Stimulated activated CD8-positive, alpha-beta memory T cell treated with anti-CD3 and anti-CD28 coated beads, Interleukin-15, amount 100 ng/mL, for 24 hours (primary cell): Measurements from ENCODE around the gene NRXN2.
"Not testable (repeated sequence)": the region's sequence is repeated elsewhere in the genome, so short reads cannot be mapped to it uniquely, and the experiment has no call there.

Experiments
- DNase-seq: peaks from one replicate; pipeline ENCODE4 v3.0.0-alpha.2; 2020; ENCODE audit warnings: low read depth

NRXN2 gene

DNA sequence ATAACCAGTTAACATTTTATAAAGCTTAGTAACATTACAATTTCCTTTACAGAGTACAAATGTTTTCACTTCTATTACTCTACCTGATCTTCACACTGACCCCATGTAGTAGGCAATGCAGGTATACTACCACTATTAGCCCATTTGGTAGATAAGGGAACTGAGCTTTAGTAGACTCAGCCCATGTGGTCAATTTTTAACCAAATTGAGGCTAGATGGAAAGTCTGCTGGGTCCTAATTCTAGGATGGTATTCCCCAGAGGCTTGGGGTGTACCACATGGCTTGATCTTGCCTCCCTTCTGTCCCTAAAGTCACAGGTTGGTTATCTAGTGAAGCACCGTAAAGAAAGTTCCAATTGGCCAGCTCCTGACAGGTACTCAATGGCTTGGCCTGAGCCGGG is 48.2 kb downstream of the NRXN2 start:
- DNase-seq, result no peak

DNA sequence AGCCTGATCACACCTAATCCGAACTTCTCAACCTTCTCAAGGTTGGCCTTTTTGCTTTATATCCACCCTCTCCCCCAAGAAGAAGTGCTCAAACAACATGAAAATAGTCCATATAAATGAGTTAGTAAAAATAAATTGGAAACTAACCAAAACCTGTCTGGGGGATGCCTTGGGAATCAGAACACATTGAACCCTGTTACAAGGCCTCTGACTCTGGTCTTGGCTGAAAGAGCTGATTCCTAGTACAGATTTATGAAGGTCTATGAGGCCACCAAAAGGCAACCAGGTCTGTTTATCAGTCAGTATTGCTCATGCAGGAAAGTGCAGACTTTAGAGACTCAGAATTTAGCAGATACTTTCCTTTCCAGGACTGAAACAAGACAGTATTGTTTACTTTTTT is 49.7 kb downstream of the NRXN2 start:
- no peak for DNase-seq

DNA sequence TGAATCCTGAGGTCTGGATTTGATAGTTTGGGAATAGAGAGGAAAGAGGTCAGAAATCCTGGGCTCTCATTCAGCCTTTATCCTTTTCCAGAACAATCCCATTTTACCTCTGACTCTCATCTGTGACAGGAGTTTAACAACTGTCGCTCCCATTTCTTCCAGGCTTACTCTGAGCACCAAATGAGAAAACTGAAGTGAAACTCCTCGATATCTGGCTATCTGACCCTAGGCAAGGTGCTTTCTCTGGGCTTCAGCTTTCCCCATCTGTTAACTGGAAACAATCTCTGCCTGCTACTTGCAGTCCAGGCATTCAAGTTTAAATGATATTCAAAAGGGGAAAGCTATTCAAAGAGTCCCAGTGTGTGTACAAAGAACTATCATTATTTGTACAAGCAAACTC is 50.1 kb downstream of the NRXN2 start:
- DNase-seq, result no peak

DNA sequence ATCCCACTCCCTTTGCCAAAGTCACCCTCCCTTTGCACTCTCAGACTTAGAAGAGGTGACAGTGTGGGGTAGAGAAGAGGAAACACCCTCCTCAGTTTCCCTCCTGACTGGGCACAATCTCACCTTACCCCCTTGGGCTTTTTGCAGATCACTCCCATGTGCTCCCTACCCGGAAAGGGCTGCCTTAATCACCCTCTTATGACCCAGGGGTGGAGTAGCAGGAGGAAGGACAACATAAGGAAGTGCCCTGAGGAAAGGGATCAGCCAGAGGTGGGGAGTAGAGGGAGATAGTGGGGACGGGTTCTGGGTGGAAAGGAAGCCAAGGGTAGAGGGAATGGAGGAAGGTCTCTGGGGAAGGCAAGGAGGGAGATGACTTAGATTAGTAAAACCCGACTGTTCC is 52.0 kb downstream of the NRXN2 start:
- no peak for DNase-seq

DNA sequence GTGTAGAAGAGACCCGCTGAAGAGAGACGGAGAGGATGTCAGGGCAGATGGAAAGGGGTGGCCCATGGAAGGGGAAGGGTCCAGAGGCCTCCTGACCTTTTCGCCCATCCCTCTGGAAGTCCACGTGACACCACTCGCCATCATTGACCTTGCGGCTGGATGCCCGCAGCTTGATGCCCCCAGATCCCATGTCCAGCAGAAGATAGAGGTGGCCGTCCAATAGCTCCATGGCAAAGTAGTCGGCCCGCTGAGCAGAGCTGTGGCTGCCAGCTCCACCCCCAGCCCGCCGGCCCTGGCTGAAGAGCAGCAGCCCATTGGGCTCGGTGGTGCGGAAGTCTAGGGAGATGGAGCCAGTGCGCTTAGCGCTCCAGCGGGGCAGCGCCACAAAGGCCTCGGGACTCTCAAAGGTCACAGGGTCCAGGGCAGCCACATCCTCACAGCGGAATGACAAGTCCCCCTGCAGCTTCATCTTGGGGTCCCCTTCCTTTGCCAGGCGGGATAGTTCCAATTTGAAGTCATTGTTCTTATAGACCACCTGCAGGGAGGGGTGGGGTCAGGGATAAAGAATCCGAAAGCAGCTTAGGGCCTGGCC is 55.7 kb downstream of the NRXN2 start:
- DNase-seq, result no peak

DNA sequence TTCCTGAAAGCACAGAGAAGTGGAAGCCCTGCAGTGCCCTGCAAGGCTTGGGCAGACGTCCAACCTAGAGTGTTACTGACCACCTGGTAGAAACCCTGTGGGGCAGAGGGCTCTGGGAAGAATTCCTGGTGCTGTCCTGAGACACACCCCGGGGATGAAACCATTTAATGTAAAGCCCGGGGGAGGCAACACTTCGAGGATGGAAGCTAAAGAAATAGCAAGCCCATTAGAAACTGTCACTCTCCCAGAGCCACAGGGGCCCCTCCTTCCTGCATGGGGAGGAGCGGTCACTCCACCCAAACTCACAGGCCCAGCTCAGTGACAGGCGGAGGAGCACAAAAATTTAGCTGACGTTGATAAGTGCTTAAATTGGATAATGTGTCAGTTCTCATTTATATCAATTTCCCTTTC is 57.6 kb downstream of the NRXN2 start:
- no peak for DNase-seq

DNA sequence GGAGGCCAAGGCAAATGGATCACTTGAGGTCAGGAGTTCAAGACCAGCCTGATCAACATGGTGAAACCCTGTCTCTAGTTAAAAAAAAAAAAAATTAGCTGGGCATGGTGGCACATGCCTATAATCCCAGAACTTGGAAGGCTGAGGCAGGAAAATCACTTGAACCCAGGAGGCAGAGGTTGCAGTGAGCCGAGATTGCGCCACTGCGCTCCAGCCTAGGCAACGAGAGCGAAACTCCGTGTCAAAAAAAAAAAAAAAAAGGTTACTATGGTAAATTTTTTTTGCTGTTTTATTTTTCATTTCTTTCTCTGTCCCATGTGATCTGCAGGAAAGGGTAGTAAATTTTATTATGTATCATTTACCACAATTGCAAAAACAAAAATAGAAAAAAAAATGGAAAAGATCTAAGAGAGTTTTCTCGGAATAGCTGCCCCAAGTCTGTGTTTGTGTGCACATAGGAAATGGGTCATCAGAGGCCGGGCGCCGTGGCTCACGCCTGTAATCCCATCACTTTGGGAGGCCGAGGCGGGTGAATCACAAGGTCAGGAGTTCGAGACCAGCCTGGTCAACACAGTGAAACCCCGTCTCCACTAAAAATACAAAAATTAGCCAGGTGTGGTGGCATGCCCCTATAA is 58.6 kb downstream of the NRXN2 start:
- DNase-seq, result not testable (repeated sequence)

DNA sequence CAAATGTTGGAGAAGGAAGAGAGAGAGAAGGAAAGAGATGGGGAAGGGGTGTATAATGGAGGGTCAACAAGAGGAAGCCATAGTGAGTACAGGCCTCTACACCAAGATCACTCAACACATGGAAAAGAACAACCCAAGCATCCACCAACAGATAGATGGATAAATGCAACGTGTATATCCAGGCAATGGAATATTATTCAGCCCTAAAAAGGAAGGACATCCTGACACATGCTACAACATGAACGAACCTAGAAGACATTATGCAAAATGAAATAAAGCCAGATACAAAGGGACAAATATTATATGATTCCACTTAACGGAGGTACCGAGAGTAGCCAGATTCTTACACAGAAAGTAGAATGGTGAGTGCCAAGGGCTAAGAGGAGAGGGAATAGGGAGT is 59.3 kb downstream of the NRXN2 start:
- no peak for DNase-seq

DNA sequence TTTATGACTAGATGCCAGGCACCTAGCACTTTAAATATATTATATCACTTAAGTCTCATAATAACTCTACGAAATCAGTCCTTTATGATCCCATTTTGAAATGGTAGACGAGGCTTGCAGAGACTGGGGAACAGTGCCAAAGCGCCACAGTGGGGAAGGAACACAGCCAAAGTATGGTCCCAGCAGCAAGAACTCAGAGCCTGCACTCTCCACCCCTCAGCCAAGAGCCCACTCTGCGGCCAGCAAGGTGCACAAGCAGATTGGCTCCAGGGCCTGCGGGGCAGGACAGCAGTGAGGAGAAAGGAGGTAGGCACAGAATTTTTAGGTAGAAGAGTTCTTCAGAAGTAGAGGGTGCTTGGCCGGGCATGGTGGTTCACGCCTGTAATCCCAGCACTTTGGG is 61.4 kb downstream of the NRXN2 start:
- no peak for DNase-seq

DNA sequence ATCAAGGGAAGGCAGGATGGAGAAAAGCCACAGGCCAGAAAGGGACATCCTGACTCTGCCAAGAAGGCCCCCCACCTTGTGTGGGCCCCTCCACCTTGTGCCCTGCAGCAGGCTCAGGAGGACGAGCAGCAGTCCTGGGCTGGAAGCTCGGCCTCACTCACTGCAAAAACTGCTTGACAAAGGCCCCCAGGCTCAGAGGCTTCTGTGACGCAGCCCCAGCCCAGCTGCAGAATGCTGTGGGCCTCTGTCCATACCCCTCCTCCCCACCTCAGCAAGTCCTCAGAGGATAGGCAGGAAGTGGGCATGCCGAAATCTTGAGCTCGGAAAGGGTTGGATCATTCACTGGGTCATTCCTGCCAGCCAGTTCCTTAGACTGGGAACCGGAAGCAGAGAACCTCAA is 61.9 kb downstream of the NRXN2 start:
- no peak for DNase-seq

DNA sequence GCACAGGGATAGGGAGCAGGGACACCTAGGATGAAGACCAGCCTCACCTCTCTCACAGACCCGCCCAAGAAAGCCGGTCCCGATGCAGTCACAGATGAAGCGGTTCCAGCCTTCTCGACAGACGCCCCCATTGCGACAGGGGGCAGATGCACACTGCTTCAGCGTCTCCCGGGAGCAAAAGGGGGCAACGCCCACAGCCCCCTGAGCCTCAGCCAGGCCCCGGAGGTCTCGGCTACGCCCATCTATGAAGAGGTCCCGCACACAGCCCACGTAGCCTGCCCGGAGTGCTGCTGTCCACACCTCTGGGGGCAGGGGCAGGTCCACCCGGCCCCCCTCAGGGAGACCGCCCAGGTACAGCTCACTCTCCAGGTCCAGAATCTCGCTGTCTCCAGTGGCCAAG is 62.3 kb downstream of the NRXN2 start:
- DNase-seq, result no peak

DNA sequence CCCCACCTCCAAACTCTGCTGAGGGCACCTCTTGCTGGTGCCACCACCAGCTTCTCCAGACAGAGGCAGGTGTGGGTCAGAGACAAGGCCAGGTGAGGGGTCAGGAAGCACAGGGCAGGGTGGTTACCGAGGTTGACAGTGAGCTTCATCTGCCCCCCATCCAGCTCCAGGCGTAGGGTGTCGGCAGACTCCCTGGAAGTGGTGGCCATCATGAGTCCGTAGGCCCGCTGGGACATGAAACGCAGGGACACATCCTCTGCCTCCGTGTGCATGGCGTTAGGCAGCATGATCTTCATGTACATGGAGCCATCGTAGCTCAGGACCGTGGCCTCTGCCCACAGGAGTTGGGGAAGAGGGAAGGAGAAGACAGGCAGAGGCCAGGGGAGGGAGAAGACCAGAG is 62.8 kb downstream of the NRXN2 start:
- DNase-seq, result no peak

DNA sequence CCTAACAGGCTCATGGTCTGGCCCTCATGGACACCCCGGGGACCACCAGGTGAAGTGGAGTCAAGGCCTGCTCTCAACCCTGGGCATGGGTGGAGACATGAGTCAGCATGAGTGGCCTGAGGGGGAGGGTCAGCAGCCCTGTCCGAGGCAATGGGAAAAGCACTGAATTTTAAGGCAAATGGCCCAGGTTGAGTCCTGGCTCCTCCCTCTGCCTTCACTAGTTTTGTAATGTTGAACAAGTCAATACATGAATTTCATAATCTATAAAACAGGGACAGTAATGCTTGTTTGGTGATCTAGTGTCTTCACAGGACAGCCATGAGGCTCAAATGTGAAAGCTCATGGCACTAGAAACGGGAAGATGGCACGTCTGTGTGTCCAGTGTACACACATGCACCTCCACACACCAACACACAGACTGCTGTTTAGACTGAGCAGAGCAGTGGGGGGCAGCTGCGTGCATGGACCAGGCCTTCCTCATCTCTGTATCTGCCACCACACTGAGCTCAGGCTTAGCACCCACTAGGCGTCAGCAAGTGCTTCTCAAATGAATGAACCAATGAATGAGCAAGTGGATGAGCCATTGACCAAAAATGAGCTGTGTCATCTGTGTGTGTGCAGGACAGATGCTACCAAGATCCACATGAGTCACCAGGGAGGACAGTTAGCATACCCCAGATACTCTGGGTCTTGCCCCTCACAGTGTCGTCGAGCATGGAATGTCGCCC is 63.4 kb downstream of the NRXN2 start:
- DNase-seq, result no peak

DNA sequence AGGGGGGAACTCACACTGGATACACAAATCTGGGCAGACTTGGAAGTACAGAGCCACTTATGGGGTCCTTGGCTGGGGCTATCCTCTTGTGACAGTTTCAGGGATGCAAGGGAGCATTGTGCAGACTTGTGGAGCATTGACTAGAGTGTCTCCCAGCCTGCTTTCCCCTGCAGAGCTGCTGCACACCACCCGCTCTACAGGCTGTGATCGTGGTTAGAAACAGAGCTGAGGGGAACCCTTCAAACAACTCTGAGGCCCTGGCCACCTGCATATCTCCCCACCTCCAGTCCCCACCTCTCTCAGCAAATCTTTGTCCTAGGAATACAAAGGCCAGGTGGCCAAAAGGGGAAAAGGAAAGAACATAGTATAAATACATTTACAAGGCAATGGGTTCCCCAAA is 64.7 kb downstream of the NRXN2 start:
- no peak for DNase-seq

DNA sequence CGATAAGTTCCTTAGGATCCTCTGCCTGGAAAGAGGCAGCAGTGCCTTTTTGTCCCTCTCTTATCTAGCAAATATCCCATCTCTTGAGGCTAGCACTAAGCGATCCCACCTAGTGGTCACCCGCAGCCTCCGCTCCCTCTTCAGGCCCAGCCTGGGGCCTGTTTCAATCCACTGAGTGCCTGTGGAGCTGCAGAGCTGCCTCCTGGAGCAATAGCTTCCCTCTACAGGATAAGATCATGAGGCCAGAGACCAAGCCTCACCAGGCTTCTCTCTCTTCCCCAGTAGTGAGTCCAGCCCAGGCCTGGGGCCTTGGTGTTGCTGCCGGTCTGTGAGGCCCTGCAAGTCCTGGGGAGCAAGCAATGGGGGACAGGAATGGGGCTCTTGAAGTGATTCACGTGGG is 66.1 kb downstream of the NRXN2 start:
- no peak for DNase-seq

DNA sequence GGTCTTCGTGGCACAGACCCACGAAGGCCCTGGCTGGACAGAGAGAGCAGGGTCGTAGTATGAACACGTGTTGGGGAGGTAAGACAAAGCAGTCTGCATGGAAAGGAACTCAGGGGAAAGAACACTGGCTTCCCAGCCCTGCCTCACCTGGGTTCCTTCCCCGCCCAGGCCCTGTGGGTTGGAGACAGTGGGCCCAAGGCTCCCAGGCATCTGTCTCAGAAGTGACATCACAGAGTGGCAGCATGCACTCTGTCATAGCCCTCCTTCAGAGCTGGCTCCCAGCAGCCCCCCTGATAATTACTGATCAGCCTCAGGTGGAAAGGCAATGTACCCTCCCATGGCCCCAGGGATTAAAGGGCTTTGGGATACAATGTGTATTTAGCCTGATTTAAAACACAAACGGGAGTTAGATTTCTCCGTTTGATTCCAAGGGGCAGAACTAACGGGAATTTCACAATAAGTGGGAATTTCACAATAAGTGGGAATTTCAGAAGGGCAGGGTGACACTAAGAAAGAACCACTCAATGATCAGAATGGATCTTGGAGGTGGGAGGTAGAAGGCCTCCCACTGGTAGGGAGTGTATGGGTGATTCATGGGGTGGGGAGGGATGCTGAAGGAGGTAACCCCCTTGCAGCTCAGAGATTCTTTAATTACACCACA is 66.9 kb downstream of the NRXN2 start:
- DNase-seq, result no peak

DNA sequence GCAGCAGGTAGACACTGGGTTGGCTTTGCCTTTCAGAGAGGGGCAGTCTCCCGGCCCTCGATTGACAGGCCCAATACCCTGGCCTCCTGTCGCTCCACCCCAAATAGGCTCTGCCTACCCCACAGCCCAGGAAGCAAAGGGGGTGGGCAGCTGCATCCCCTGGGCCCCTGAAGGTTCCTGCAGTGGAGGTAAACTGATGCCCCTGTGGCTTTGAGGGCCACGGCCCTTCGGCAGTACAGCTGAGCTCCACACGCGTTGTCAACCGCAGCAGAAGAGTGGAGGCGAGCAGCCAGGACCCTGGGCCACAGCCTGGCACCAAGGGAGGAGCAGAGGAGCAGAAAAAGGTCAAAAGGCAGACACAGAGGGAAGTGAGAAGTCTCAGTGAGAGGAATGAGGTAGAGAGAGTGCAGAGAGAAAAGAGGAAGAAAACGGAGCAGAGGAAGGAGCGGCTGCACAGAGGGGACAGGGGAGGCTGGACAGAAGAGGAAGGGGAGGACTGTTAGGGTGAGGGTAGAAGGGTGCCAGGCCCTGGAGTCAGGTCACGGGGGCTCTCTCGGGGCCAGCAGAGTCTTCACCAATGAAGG is 67.9 kb downstream of the NRXN2 start:
- no peak for DNase-seq

DNA sequence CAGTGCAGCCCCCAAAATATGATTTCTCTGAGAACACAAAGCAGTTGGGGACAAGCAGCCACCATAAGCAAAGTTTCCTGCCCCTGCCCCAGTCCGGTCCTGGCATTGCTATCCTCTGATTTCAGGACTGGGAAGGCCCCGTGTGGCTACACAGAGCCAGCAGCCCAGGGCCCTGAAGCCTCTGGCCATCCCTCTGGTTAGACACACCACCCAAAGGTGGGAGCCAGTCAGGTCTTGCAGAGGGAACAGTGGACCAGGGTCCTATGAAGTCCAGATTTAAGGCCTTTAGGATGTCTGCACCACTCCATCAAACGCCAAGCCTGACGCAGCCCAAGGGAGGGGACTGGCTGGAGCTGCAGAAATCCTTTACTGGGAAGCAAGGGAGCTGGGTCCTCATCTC is 68.6 kb downstream of the NRXN2 start:
- DNase-seq, result no peak

DNA sequence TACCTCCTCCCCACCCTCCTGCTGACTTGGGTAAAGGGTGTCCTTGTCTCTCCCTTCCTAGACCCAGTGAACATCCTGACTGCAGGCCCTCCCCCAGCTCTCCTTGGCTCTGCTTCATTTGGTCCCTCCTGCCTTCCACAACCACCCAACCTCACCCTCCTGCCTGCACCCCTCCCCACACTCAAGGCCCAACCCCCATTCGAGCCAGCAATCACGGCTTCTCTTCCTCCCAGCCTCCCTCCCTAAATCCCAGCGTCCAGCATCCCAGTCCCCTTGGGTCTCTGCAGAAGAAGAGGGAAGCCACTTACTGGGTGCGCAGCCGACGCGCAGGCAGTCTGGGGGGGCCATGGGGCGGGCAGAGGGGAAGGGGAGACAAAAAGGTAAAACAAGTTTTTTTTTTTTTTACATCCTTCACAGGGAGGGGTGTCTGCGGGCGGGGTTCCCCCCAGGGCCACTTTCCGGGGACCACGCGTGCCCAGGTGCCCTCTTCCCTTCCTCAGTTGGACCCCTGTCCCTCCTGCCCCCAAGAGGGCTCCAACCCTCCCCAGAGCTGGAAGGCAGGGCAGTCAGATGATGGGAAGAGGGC is 69.5 kb downstream of the NRXN2 start:
- DNase-seq, result no peak

DNA sequence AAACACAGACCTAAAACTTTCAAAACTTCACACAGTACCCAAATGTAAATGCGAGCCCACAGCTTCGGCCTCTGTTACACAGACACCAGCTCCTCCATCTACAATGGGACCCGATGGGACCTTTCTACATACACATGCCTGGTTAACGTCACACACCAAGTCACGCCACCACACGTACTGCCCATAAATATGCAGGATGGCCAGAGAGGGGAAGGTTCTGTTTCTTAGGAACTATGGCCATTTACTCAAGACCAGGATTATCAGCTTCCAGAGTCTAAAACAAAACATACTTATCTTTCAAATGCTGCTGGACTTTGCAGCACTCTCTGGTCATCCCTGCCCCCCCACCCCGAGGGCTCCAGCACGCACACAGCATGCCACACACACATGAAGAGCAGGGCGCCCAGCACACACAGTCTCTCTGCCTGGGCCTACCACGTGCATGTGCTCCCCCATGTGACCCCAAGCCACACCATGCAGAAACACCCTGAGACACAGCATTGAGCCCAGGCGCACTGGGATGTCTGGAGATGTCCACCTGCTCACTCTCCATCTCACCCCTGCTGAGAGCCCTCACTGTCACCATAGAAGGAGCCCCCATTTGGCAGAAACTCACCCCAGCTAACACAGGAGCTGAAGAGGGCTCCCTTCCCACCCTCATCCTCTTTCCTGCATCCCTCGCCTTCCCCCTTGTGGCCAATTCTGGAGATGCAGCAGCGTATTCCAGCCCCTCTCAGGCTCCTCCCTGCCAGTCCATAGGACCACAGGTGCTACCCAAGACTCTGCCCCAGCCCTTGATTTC is 70.2 kb downstream of the NRXN2 start:
- peak; percentile 50 for DNase-seq

DNA sequence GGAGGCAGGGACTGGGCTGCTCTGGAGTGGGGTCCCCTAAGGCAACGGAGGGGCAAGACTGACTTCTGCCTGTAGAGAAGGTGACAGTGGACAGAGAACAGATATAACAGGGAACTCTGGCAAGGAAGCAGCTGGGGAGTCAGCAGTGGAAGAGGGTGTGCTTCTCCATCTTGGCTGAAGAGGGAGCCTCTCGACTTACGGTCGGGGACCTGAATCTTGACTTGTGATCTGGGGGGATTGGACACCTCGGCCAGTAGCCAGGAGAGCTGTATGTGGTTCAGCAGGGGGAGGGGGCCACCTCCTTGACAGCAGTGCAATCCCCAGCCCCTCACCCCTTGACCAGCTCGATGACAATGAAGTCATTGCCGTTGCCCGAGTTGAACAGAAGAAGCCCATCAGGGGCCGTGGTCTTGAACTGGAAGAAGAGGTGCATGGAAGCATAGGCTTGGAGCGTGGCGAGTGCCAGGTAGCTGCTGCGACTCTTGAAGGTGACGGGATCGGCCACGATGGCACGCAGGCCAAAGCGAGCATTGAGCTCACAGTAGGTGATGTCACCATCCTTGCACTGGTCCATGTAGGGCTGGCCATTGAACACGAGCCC is 72.0 kb downstream of the NRXN2 start:
- no peak for DNase-seq
